ENCODE measurements around the gene DHFR2. TPM values are rescaled to one million over a fixed set of nuclear protein-coding genes. Genes with fewer than 3 reads are reported as not detected.

Gene DHFR2
- total and polyA plus RNA-seq, 10 of the 15 experiments (the other 5 are each of a cell fraction or from before 2014, with no cell fraction given): 1.8 to 5.6 (median 4.4) TPM

DNA sequence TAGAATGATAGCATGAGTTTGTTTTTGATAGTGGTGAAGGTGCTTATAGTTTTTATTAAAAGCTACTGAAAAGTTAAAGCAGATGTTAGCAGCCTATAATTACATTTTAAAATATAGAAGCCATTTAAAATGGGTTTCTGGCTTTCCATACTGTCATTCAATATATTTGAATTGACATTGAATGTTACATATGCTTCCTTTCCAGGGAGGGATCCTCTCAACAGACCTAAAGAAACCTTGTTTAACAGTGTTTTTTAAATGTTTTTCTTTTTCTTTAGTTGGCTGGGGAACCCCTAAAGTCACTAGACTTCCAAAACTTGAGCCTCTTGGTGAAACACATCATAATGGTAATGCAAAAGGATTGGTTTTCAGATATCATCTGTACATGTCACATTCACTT lies 12.2 kb downstream of the DHFR2 start:
- no peaks in the 10 kb centered on the region for H3K79me2 ChIP-seq (ENCODE audit: control insufficient read depth, insufficient read depth, low read length)
- no peak for DNase-seq (ENCODE audit: low read depth, low spot score)
- ChIA-PET RAD21 (ENCODE audit: unreplicated experiment) (no interaction called here), SMC1A (ENCODE audit: uncharacterized antibody, unreplicated experiment) (interaction anchor here (0.6 to 2.0 kb wide), 5 partner anchors 12 to 32 kb away, joined by 3 to 11 read pairs (median 3); partner anchors contain the start of genes DHFR2 and NSUN3), POLR2A (no interaction called here), CTCF (interaction anchor here (1.1 to 2.5 kb wide), 3 partner anchors 14 to 19 kb away, joined by 4 to 12 read pairs (median 10); no protein-coding TSS in a partner anchor)
- no peaks in the 10 kb centered on the region for H3K9me3 ChIP-seq (replicated peaks; ENCODE audit: control insufficient read depth, insufficient read depth, low read length)
- in situ Hi-C loops (cut with MboI) (no loop called here), intact Hi-C loops (cut with micrococcal nuclease; ENCODE audit: unreplicated experiment) (no loop called here)
- H4K20me1 ChIP-seq (ENCODE audit: control insufficient read depth, insufficient read depth): no peaks in the 10 kb centered on the region
- FAIRE-seq: no peak
- H2AFZ ChIP-seq (ENCODE audit: control insufficient read depth, low read depth, low read length): no peak overlapping the region
- no TSS peak for BruUV-seq (replicated peaks)
- no peak overlapping the region for H3K4me3 ChIP-seq
- H3K36me3 ChIP-seq (ENCODE audit: control insufficient read depth in 2 of 2, insufficient read depth in 2 of 2, low read length in 1 of 2): no peaks in the 10 kb centered on the region
- H3K9ac ChIP-seq (ENCODE audit: control insufficient read depth, insufficient read depth, low read length): no peak overlapping the region
- no peaks in the 10 kb centered on the region for H3K27me3 ChIP-seq (replicated peaks in 1 of 2; ENCODE audit: control insufficient read depth in 2 of 2, insufficient read depth in 2 of 2, low read length in 1 of 2)
- H3K4me2 ChIP-seq (ENCODE audit: control insufficient read depth, insufficient read depth): no peak overlapping the region
- H3K27ac ChIP-seq (ENCODE audit: control insufficient read depth, insufficient read depth): no peak overlapping the region
- H3K4me1 ChIP-seq (ENCODE audit: control insufficient read depth, insufficient read depth, low read length): no peaks in the 10 kb centered on the region
- ATAC-seq: no peak
- TF ChIP-seq, protein P1, sequence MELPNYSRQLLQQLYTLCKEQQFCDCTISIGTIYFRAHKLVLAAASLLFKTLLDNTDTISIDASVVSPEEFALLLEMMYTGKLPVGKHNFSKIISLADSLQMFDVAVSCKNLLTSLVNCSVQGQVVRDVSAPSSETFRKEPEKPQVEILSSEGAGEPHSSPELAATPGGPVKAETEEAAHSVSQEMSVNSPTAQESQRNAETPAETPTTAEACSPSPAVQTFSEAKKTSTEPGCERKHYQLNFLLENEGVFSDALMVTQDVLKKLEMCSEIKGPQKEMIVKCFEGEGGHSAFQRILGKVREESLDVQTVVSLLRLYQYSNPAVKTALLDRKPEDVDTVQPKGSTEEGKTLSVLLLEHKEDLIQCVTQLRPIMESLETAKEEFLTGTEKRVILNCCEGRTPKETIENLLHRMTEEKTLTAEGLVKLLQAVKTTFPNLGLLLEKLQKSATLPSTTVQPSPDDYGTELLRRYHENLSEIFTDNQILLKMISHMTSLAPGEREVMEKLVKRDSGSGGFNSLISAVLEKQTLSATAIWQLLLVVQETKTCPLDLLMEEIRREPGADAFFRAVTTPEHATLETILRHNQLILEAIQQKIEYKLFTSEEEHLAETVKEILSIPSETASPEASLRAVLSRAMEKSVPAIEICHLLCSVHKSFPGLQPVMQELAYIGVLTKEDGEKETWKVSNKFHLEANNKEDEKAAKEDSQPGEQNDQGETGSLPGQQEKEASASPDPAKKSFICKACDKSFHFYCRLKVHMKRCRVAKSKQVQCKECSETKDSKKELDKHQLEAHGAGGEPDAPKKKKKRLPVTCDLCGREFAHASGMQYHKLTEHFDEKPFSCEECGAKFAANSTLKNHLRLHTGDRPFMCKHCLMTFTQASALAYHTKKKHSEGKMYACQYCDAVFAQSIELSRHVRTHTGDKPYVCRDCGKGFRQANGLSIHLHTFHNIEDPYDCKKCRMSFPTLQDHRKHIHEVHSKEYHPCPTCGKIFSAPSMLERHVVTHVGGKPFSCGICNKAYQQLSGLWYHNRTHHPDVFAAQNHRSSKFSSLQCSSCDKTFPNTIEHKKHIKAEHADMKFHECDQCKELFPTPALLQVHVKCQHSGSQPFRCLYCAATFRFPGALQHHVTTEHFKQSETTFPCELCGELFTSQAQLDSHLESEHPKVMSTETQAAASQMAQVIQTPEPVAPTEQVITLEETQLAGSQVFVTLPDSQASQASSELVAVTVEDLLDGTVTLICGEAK (IDR thresholded peaks at IDR 0.05; ENCODE audit: borderline replicate concordance): no peak
- no peak for TF ChIP-seq SIN3A (IDR thresholded peaks at IDR 0.05; ENCODE audit: low read depth, low read length)
- TF ChIP-seq MYC (IDR thresholded peaks at IDR 0.05; ENCODE audit: insufficient read depth, insufficient read length, insufficient replicate concordance, low read length, severe bottlenecking): no peak
- TF ChIP-seq RUNX3 (IDR thresholded peaks at IDR 0.05; ENCODE audit: low read length): no peak
- TF ChIP-seq BHLHE40 (IDR thresholded peaks at IDR 0.05; ENCODE audit: borderline replicate concordance in 1 of 2, low read depth in 2 of 2, low read length in 1 of 2): no peak
- TF ChIP-seq RCOR1 (conservative IDR thresholded peaks at IDR 0.05; ENCODE audit: low read depth, low read length): no peak
- TF ChIP-seq SMARCA5 (IDR thresholded peaks at IDR 0.05): no peak
- TF ChIP-seq GATAD2B (conservative IDR thresholded peaks at IDR 0.05; ENCODE audit: low read depth): no peak
- no peak for TF ChIP-seq HCFC1 (IDR thresholded peaks at IDR 0.05; ENCODE audit: low read length)
- TF ChIP-seq ZNF207 (IDR thresholded peaks at IDR 0.05; ENCODE audit: borderline replicate concordance): no peak
- TF ChIP-seq, protein P2, sequence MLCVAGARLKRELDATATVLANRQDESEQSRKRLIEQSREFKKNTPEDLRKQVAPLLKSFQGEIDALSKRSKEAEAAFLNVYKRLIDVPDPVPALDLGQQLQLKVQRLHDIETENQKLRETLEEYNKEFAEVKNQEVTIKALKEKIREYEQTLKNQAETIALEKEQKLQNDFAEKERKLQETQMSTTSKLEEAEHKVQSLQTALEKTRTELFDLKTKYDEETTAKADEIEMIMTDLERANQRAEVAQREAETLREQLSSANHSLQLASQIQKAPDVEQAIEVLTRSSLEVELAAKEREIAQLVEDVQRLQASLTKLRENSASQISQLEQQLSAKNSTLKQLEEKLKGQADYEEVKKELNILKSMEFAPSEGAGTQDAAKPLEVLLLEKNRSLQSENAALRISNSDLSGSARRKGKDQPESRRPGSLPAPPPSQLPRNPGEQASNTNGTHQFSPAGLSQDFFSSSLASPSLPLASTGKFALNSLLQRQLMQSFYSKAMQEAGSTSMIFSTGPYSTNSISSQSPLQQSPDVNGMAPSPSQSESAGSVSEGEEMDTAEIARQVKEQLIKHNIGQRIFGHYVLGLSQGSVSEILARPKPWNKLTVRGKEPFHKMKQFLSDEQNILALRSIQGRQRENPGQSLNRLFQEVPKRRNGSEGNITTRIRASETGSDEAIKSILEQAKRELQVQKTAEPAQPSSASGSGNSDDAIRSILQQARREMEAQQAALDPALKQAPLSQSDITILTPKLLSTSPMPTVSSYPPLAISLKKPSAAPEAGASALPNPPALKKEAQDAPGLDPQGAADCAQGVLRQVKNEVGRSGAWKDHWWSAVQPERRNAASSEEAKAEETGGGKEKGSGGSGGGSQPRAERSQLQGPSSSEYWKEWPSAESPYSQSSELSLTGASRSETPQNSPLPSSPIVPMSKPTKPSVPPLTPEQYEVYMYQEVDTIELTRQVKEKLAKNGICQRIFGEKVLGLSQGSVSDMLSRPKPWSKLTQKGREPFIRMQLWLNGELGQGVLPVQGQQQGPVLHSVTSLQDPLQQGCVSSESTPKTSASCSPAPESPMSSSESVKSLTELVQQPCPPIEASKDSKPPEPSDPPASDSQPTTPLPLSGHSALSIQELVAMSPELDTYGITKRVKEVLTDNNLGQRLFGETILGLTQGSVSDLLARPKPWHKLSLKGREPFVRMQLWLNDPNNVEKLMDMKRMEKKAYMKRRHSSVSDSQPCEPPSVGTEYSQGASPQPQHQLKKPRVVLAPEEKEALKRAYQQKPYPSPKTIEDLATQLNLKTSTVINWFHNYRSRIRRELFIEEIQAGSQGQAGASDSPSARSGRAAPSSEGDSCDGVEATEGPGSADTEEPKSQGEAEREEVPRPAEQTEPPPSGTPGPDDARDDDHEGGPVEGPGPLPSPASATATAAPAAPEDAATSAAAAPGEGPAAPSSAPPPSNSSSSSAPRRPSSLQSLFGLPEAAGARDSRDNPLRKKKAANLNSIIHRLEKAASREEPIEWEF (IDR thresholded peaks at IDR 0.05; ENCODE audit: insufficient replicate concordance, low read depth, low read length): no peak
- TF ChIP-seq, protein P3, sequence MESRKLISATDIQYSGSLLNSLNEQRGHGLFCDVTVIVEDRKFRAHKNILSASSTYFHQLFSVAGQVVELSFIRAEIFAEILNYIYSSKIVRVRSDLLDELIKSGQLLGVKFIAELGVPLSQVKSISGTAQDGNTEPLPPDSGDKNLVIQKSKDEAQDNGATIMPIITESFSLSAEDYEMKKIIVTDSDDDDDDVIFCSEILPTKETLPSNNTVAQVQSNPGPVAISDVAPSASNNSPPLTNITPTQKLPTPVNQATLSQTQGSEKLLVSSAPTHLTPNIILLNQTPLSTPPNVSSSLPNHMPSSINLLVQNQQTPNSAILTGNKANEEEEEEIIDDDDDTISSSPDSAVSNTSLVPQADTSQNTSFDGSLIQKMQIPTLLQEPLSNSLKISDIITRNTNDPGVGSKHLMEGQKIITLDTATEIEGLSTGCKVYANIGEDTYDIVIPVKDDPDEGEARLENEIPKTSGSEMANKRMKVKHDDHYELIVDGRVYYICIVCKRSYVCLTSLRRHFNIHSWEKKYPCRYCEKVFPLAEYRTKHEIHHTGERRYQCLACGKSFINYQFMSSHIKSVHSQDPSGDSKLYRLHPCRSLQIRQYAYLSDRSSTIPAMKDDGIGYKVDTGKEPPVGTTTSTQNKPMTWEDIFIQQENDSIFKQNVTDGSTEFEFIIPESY (IDR thresholded peaks at IDR 0.05): no peak
- no peak for TF ChIP-seq FOXK2 (IDR thresholded peaks at IDR 0.05)
- TF ChIP-seq MYB (IDR thresholded peaks at IDR 0.05; ENCODE audit: borderline replicate concordance, low read depth, low read length): no peak
- no peak for TF ChIP-seq EED (IDR thresholded peaks at IDR 0.05; ENCODE audit: low read depth)
